ENCODE measurements around the gene SPTBN4. TPM values are rescaled to one million over a fixed set of nuclear protein-coding genes. Genes with fewer than 3 reads are reported as not detected.

The SPTBN4 gene
- total RNA-seq, 1 donor from 2014 or later: 0.53 TPM

DNA sequence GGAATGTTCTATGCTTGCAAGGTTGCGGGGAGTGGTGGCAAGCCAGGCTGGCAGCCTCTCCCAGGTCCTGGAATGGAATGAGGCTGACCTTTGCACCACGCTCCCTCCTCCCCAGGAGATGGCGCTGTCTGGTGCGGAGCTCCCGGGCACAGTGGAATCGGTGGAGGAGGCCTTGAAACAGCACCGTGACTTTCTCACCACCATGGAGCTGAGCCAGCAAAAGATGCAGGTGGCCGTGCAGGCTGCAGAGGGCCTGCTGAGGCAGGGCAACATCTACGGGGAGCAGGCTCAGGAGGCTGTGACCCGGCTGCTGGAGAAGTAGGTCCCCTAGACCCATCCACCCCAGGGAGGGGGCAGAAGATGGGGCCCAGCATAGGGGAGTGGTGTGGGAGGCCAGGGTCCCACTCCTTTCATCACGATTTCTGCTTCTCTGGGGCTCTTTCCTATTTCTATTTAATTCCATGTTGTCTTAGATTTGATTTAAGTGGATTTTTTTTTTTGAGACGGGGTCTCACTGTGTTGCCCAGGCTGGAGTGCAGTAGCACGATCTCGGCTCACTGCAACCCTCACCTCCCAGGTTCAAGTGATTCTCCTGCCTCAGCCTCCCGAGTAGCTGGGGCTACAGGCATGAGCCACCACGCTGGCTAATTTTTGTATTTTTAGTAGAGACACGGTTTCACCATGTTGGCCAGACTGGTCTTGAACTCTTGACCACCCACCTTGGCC lies 56.7 kb downstream of the SPTBN4 start:
- Histone ChIP-seq H3K4me1 (peaks cover 9% of the 10 kb centered on the region), H3K9me3 (no peaks in the 10 kb centered on the region), H3K27me3 (ENCODE audit: low read depth) (peaks cover 21% of the 10 kb centered on the region), H3K27ac (no peak overlapping the region), H3K36me3 (no peaks in the 10 kb centered on the region), H3K4me3 (no peak overlapping the region)
- ATAC-seq (peak; percentile 80 to 86), DNase-seq (peak; percentile 73)
- intact Hi-C loops (cut with DNase I): no loop called here
- TF ChIP-seq, protein P1, sequence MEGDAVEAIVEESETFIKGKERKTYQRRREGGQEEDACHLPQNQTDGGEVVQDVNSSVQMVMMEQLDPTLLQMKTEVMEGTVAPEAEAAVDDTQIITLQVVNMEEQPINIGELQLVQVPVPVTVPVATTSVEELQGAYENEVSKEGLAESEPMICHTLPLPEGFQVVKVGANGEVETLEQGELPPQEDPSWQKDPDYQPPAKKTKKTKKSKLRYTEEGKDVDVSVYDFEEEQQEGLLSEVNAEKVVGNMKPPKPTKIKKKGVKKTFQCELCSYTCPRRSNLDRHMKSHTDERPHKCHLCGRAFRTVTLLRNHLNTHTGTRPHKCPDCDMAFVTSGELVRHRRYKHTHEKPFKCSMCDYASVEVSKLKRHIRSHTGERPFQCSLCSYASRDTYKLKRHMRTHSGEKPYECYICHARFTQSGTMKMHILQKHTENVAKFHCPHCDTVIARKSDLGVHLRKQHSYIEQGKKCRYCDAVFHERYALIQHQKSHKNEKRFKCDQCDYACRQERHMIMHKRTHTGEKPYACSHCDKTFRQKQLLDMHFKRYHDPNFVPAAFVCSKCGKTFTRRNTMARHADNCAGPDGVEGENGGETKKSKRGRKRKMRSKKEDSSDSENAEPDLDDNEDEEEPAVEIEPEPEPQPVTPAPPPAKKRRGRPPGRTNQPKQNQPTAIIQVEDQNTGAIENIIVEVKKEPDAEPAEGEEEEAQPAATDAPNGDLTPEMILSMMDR (IDR thresholded peaks at IDR 0.05): peak; percentile 65

DNA sequence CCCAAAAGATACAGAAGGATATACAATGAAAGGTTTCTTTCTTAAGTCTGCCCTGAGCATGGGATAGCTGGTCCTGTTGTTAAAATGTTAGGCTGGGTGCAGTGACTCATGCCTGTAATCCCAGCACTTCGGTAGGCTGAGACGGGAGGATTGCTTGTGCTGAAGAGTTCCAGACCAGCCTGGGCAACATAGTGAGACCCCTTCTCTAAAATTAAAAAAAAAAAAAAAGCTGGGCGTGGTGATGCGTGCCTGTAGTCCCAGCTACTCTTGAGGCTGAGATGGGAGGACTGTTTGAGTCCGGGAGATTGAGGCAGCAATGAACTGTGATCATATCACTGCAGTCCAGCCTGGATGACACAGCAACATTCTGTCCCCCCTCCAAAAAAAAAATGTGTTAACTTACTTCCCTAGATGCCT lies 57.3 kb downstream of the SPTBN4 start:
- Histone ChIP-seq H3K4me1 (peaks cover 8% of the 10 kb centered on the region), H3K9me3 (no peaks in the 10 kb centered on the region), H3K27ac (no peak overlapping the region), H3K27me3 (ENCODE audit: low read depth) (peaks cover 18% of the 10 kb centered on the region), H3K4me3 (no peak overlapping the region), H3K36me3 (no peaks in the 10 kb centered on the region)
- TF ChIP-seq, protein P1 (IDR thresholded peaks at IDR 0.05): no peak
- intact Hi-C loops (cut with DNase I): no loop called here
- ATAC-seq (no peak), DNase-seq (no peak)

DNA sequence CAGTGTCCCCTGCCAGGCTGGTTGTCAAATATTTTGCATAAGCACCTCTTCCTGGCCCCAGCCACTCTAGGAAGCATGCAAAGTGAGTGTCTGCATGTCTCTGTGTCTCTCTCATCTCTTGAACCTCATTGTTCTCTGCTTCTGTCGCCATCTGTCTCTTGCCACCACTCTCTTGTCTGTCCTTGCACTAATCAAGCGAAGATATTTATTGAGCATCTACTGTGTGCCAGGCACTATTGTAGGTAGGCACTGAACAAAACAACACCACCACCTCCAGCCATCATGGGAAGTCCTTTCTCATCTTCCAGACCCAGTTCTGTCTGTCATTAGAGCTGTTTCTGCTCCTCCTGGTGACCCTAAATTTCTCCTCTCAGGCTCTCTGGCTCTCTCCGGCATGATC lies 57.9 kb downstream of the SPTBN4 start:
- Histone ChIP-seq H3K27me3 (ENCODE audit: low read depth) (peaks cover 13% of the 10 kb centered on the region), H3K27ac (no peak overlapping the region), H3K4me3 (no peak overlapping the region), H3K4me1 (peaks cover 8% of the 10 kb centered on the region), H3K36me3 (no peaks in the 10 kb centered on the region), H3K9me3 (no peaks in the 10 kb centered on the region)
- ATAC-seq (no peak), DNase-seq (no peak)
- intact Hi-C loops (cut with DNase I): no loop called here
- TF ChIP-seq, protein P1 (IDR thresholded peaks at IDR 0.05): no peak

DNA sequence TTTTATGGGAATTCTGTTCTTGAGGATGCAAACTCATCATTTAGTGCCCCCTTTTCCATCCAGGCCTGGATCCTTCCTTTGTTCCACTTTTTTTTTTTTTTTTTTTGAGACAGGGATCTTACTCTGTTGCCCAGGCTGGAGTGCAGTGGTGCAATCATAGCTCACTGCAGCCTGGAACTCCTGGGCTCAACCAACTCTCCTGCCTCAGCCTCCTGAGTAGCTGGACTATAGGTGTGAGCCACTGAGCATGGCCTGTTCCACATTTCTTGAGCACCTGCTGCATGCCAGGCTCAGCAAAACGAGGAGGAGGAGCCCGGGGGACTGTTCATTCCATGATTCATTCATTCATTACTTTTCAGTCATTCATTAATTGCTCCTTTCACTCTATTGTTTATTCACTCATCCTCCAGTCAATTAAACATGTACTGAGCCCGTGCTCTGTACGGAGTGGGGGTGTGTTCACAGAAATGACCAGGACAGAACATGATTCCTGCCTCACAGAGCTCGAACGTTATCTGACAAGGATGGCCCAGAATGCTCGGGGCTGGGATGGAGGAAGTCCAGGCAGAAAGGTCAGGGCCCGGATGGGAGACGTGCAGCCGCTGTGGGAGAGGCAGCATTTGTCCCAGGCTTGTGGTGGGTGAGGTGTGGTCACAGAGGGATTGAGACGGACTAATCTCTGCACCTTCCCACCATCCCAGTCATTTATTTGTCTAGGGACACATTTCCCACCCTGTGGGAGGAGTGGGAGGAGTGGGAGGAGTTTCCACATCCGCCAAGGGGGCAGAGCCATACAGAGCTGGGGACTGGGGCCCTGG lies 58.6 kb downstream of the SPTBN4 start:
- H3K9me3 ChIP-seq: no peaks in the 10 kb centered on the region
- H3K4me3 ChIP-seq: no peak overlapping the region
- H3K36me3 ChIP-seq: no peaks in the 10 kb centered on the region
- H3K4me1 ChIP-seq: peaks cover 10% of the 10 kb centered on the region
- DNase-seq (no peak), ATAC-seq (no peak)
- intact Hi-C loops (cut with DNase I): no loop called here
- TF ChIP-seq, protein P1 (IDR thresholded peaks at IDR 0.05): no peak
- H3K27me3 ChIP-seq (ENCODE audit: low read depth): peaks cover 5% of the 10 kb centered on the region
- no peak overlapping the region for H3K27ac ChIP-seq

DNA sequence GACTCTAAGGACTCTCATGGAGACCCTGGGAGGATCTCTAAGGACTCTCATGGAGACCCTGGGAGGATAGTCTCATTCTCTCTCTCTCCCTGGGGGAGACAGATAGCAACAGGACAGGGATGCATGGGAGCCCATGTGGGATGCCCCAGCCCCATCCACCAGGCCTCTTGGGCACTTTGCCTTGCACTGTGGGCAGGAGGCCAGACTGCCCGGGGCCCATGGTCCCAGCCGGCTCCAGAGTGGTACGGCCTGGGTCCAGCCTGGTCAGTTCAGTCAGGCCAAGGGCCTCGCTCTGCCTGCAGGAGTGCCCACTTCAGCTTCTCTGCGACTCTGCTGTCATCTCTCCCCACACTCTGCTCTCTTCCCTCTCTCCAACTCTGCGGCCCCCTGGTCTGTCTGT lies 61.3 kb downstream of the SPTBN4 start:
- Histone ChIP-seq H3K36me3 (no peaks in the 10 kb centered on the region), H3K27ac (no peak overlapping the region), H3K9me3 (no peaks in the 10 kb centered on the region), H3K4me1 (peaks cover 10% of the 10 kb centered on the region), H3K4me3 (no peak overlapping the region), H3K27me3 (ENCODE audit: low read depth) (no peaks in the 10 kb centered on the region)
- ATAC-seq (no peak), DNase-seq (no peak)
- intact Hi-C loops (cut with DNase I): no loop called here
- TF ChIP-seq, protein P1 (IDR thresholded peaks at IDR 0.05): no peak
